ENCODE data around the gene DDX31.

DDX31 gene

DNA sequence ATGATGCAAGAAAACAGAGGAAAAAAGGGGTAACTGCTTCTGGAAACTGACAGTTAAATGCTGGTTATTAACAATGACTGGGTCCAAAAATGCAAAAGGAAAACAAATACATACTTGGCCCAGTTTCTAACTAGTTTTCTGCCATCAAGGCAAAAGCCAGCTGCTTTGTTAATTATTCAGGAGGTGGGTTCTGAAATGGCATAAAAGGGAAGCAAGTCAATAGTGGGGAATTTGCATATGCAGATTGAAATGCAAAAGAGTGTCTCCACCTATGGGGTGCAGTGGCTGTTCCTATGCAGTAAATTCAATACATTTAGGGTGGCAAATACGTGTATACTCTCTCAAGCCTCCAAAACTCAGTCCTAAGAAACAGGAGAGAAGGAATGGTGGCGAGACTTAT, 54.0 kb downstream of the DDX31 start:
- DNase-seq (ENCODE audit: extremely low read depth, low read depth): no peak
- TF ChIP-seq, protein P1, sequence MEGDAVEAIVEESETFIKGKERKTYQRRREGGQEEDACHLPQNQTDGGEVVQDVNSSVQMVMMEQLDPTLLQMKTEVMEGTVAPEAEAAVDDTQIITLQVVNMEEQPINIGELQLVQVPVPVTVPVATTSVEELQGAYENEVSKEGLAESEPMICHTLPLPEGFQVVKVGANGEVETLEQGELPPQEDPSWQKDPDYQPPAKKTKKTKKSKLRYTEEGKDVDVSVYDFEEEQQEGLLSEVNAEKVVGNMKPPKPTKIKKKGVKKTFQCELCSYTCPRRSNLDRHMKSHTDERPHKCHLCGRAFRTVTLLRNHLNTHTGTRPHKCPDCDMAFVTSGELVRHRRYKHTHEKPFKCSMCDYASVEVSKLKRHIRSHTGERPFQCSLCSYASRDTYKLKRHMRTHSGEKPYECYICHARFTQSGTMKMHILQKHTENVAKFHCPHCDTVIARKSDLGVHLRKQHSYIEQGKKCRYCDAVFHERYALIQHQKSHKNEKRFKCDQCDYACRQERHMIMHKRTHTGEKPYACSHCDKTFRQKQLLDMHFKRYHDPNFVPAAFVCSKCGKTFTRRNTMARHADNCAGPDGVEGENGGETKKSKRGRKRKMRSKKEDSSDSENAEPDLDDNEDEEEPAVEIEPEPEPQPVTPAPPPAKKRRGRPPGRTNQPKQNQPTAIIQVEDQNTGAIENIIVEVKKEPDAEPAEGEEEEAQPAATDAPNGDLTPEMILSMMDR (IDR thresholded peaks at IDR 0.05; ENCODE audit: low read depth, low read length): no peak

DNA sequence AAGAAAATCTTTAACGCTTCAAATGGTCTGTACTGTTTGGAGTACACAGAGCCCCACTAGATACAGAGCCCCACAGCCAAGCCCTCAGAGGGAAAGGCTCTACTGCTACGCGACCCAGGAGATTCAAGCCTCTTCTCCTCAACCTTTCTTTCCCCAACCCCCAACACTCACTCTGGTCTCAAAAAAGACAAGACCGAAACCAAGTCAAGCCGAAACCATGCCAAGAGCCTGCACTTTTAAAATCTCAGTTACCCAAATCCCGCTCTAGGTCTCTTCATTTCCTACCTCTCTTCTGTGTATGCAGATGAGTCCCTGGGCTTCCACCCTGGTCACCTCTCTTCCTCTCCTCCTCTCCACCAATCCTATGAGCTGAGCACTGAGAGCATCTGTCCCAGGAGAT, 55.5 kb downstream of the DDX31 start:
- TF ChIP-seq, protein P1 (IDR thresholded peaks at IDR 0.05; ENCODE audit: low read depth, low read length): no peak
- DNase-seq (ENCODE audit: extremely low read depth, low read depth): no peak

DNA sequence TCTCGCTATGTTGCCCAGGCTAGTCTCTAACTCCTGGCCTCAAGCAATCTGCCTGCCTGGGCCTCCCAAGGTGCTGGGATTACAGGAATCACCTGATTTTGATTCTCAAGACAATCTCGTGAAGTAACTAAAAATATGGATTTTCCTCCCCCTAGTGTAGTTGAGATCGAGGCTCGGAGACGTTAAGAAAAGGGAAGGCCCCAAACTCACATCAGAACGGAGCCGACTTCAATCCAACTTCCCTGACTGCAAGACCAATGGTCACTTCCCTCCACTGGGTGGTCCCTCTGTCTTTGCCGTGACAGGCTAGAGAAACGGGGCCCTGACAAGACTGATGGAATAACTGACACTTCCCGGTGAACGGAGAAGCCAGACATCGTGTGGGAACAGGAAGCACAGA, 59.1 kb downstream of the DDX31 start:
- TF ChIP-seq, protein P1 (IDR thresholded peaks at IDR 0.05; ENCODE audit: low read depth, low read length): no peak
- DNase-seq (ENCODE audit: extremely low read depth, low read depth): no peak

DNA sequence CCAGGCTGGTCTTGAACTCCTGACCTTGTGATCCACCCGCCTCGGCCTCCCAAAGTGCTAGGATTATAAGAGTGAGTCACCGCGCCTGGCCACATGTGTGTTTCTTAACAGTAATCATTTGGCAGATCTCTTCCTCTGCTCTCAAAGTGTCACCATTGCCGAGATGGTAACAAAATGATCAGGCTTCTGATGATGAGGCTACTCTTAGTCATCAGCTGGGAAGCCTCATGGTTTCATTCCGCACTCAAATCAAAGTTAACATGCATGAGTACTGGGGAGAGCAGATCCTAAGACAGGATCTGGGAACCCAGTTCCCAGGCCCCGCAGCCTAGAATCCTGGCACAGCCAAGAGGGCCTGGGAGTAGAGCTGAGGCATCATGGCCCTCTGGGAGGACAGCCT, 60.0 kb downstream of the DDX31 start:
- DNase-seq (ENCODE audit: extremely low read depth, low read depth): peak; percentile 44
- TF ChIP-seq, protein P1 (IDR thresholded peaks at IDR 0.05; ENCODE audit: low read depth, low read length): no peak

DNA sequence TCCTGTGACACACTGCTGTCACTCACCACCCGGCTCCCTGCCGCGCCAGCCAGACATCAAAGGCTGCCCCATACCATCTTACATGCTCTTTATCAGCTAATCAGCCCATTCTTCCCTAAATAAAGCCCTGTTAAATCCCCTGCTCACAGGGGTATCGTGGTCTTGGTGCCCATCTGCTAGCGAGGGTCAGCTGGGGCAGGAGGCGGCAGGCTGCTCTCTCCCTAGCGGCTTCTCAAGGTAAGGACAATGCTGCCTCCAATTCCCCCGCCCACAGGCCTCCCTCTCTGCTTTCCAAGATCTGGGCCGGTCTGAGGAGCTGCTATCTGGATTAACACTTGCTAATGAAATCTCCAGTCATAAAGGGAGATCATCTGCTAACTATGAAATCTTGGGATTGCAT, 60.6 kb downstream of the DDX31 start:
- no peak for DNase-seq (ENCODE audit: extremely low read depth, low read depth)

DNA sequence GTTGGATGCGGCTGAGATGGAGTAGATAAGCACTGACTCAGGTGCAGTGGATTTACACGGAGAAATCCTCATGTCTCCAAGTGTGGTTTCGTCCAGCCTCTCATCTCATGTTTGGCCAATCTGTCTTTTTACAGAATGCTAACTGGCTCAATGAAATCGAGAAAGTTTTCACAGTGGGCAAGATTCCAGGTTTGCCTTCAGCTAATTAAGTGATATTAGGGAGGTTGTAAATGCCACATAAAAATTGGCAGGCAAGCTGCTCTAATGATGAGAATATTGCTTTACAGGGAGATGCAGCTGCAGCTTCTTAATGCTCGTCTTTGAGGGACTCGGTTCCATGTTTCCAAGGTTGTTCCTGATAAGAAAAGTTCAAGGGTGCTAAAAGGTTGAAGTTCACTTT, 63.7 kb downstream of the DDX31 start:
- TF ChIP-seq, protein P1 (IDR thresholded peaks at IDR 0.05; ENCODE audit: low read depth, low read length): no peak
- DNase-seq (ENCODE audit: extremely low read depth, low read depth): no peak

More for the DNA sequence above, 60.6 kb downstream of the DDX31 start:
- TF ChIP-seq, protein P1 (IDR thresholded peaks at IDR 0.05; ENCODE audit: low read depth, low read length): no peak

DNA sequence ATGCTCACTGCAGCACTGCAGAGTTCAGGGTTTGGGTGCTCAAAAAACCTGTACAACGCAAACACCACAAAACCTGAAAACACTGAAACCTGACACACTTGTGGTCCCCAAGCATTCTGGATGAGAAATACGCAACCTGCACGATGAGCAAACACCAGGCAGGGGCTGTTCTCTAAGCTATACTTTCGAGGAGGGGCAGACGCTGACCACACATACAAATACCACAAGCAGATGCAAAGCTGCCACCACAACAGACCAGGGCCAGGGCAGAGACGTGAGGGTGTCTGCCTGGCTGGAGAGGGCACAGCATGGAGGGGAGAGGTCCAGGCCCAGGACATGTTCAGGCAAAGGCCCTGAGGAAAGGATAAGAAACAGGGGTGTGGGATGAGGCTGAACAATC, 64.4 kb downstream of the DDX31 start:
- TF ChIP-seq, protein P1 (IDR thresholded peaks at IDR 0.05; ENCODE audit: low read depth, low read length): no peak
- no peak for DNase-seq (ENCODE audit: extremely low read depth, low read depth)
